ENCODE measurements around the gene LAMC3. TPM values are rescaled to one million over a fixed set of nuclear protein-coding genes. Genes with fewer than 3 reads are reported as not detected.

Gene LAMC3
- total RNA-seq, 2 donors from 2014 or later: not detected

GRCh38 chr9:131076347-131077195 is 67.6 kb downstream of the LAMC3 start:
- no peaks in the 10 kb centered on the region for H3K36me3 Mint-ChIP-seq
- no peaks in the 10 kb centered on the region for H3K27me3 Mint-ChIP-seq
- H3K9me3 Mint-ChIP-seq: no peaks in the 10 kb centered on the region
- DNase-seq (ENCODE audit: low spot score) (no peak), ATAC-seq (no peak)
- H3K27ac Mint-ChIP-seq: no peak overlapping the region
- no peaks in the 10 kb centered on the region for H3K4me1 Mint-ChIP-seq (ENCODE audit: low read depth in 2 of 2)
- H3K4me3 Mint-ChIP-seq: no peak overlapping the region

- Mint-ChIP-seq H3K36me3 (no peaks in the 10 kb centered on the region), H3K27me3 (no peaks in the 10 kb centered on the region), H3K4me3 (no peak overlapping the region), H3K9me3 (no peaks in the 10 kb centered on the region), H3K4me1 (ENCODE audit: low read depth in 2 of 2) (no peaks in the 10 kb centered on the region), H3K27ac (no peak overlapping the region)
- DNase-seq (ENCODE audit: low spot score) (no peak), ATAC-seq (no peak)
Observed at GRCh38 chr9:131078427-131079366, 69.7 kb downstream of the LAMC3 start.

- no peak overlapping the region for H3K4me3 Mint-ChIP-seq
- DNase-seq (ENCODE audit: low spot score): no peak
- H3K4me1 Mint-ChIP-seq (ENCODE audit: low read depth in 2 of 2): no peaks in the 10 kb centered on the region
- ATAC-seq: no peak
- H3K27ac Mint-ChIP-seq: no peak overlapping the region
- no peaks in the 10 kb centered on the region for H3K9me3 Mint-ChIP-seq
- peaks cover 2 to 6% of the 10 kb centered on the region in 2 donors for H3K27me3 Mint-ChIP-seq
- H3K36me3 Mint-ChIP-seq: no peaks in the 10 kb centered on the region
Observed at GRCh38 chr9:131080589-131080988, 71.6 kb downstream of the LAMC3 start.

GRCh38 chr9:131081868-131082267 is 72.9 kb downstream of the LAMC3 start:
- no peak for DNase-seq (ENCODE audit: low spot score)
- no peaks in the 10 kb centered on the region for H3K36me3 Mint-ChIP-seq
- H3K27me3 Mint-ChIP-seq: peaks cover 2 to 6% of the 10 kb centered on the region in 2 donors
- H3K4me3 Mint-ChIP-seq: no peak overlapping the region
- no peaks in the 10 kb centered on the region for H3K4me1 Mint-ChIP-seq (ENCODE audit: low read depth in 2 of 2)
- H3K27ac Mint-ChIP-seq: no peak overlapping the region
- peak in 1 of 2 donors; percentile 43 for ATAC-seq
- H3K9me3 Mint-ChIP-seq: no peaks in the 10 kb centered on the region

GRCh38 chr9:131082774-131083512 is 74.0 kb downstream of the LAMC3 start:
- H3K36me3 Mint-ChIP-seq: no peaks in the 10 kb centered on the region

GRCh38 chr9:131084661-131085369 is 75.8 kb downstream of the LAMC3 start:
- Mint-ChIP-seq H3K27me3 (peaks cover 2 to 6% of the 10 kb centered on the region in 2 donors), H3K4me3 (no peak overlapping the region), H3K27ac (no peak overlapping the region), H3K9me3 (no peaks in the 10 kb centered on the region), H3K36me3 (no peaks in the 10 kb centered on the region), H3K4me1 (ENCODE audit: low read depth in 2 of 2) (no peaks in the 10 kb centered on the region)
- no peak for ATAC-seq
- DNase-seq (ENCODE audit: low spot score): no peak

More at GRCh38 chr9:131082774-131083512, 74.0 kb downstream of the LAMC3 start:
- peaks cover 2 to 6% of the 10 kb centered on the region in 2 donors for H3K27me3 Mint-ChIP-seq
- no peaks in the 10 kb centered on the region for H3K4me1 Mint-ChIP-seq (ENCODE audit: low read depth in 2 of 2)
- no peaks in the 10 kb centered on the region for H3K9me3 Mint-ChIP-seq
- no peak for DNase-seq (ENCODE audit: low spot score)
- ATAC-seq: no peak
- no peak overlapping the region for H3K4me3 Mint-ChIP-seq
- H3K27ac Mint-ChIP-seq: no peak overlapping the region

GRCh38 chr9:131085370-131086122 is 76.6 kb downstream of the LAMC3 start:
- Mint-ChIP-seq H3K27me3 (peaks cover 2 to 6% of the 10 kb centered on the region in 2 donors), H3K36me3 (no peaks in the 10 kb centered on the region), H3K9me3 (no peaks in the 10 kb centered on the region), H3K4me1 (ENCODE audit: low read depth in 2 of 2) (no peaks in the 10 kb centered on the region), H3K4me3 (no peak overlapping the region), H3K27ac (no peak overlapping the region)
- ATAC-seq (no peak), DNase-seq (ENCODE audit: low spot score) (no peak)

- DNase-seq (ENCODE audit: low spot score) (no peak), ATAC-seq (no peak)
- Mint-ChIP-seq H3K36me3 (no peaks in the 10 kb centered on the region), H3K4me1 (ENCODE audit: low read depth in 2 of 2) (no peaks in the 10 kb centered on the region), H3K27me3 (peaks cover 2 to 6% of the 10 kb centered on the region in 2 donors), H3K9me3 (no peaks in the 10 kb centered on the region), H3K27ac (no peak overlapping the region), H3K4me3 (no peak overlapping the region)
Observed at GRCh38 chr9:131087354-131087893, 78.5 kb downstream of the LAMC3 start.

- H3K4me1 Mint-ChIP-seq (ENCODE audit: low read depth in 2 of 2): no peaks in the 10 kb centered on the region
- no peaks in the 10 kb centered on the region for H3K9me3 Mint-ChIP-seq
- no peaks in the 10 kb centered on the region for H3K36me3 Mint-ChIP-seq
- no peak for ATAC-seq
- H3K27ac Mint-ChIP-seq: no peak overlapping the region
- H3K4me3 Mint-ChIP-seq: no peak overlapping the region
- no peak for DNase-seq (ENCODE audit: low spot score)
- peaks cover 6 to 13% of the 10 kb centered on the region in 2 donors for H3K27me3 Mint-ChIP-seq
Observed at GRCh38 chr9:131090025-131090787, 81.2 kb downstream of the LAMC3 start.

- H3K4me3 Mint-ChIP-seq: no peak overlapping the region
- DNase-seq (ENCODE audit: low spot score) (no peak), ATAC-seq (no peak)
- peaks cover 12 to 19% of the 10 kb centered on the region in 2 donors for H3K27me3 Mint-ChIP-seq
- no peaks in the 10 kb centered on the region for H3K9me3 Mint-ChIP-seq
- no peaks in the 10 kb centered on the region for H3K36me3 Mint-ChIP-seq
- H3K27ac Mint-ChIP-seq: no peak overlapping the region
- H3K4me1 Mint-ChIP-seq (ENCODE audit: low read depth in 2 of 2): peaks cover 0 to 3% of the 10 kb centered on the region in 2 donors
Observed at GRCh38 chr9:131091352-131091992, 82.5 kb downstream of the LAMC3 start.

- Mint-ChIP-seq H3K27ac (no peak overlapping the region), H3K4me3 (no peak overlapping the region), H3K36me3 (no peaks in the 10 kb centered on the region), H3K27me3 (peaks cover 14 to 20% of the 10 kb centered on the region in 2 donors), H3K9me3 (no peaks in the 10 kb centered on the region), H3K4me1 (ENCODE audit: low read depth in 2 of 2) (peaks cover 0 to 3% of the 10 kb centered on the region in 2 donors)
- no peak for ATAC-seq
- DNase-seq (ENCODE audit: low spot score): no peak
Observed at GRCh38 chr9:131092030-131092429, 83.1 kb downstream of the LAMC3 start.
